ENCODE measurements around the gene SP140L.

The SP140L gene

GRCh38 chr2:230449901-230450467 lies 123.0 kb downstream of the SP140L start:
- no peak for TF ChIP-seq CTCF (IDR thresholded peaks at IDR 0.05; ENCODE audit: low read length)
- TF ChIP-seq EZH2 (IDR thresholded peaks at IDR 0.05; ENCODE audit: borderline replicate concordance, low read length) = no peak
- H3K4me3 ChIP-seq (ENCODE audit: low read depth, low read length, poor library complexity, severe bottlenecking) = no peak overlapping the region
- H3K9me3 ChIP-seq (ENCODE audit: low read length) = 0 out of 2 replicates have a peak, but pooled peaks cover 7% of the 10 kb centered on the region
- H3F3A ChIP-seq (ENCODE audit: insufficient read depth, low read length) = no peaks in the 10 kb centered on the region
- no peak overlapping the region for H3K4me2 ChIP-seq (ENCODE audit: low read length)
- H3K27ac ChIP-seq (ENCODE audit: low read depth, low read length, poor library complexity, severe bottlenecking) = no peak overlapping the region
- no peak overlapping the region for H2AFZ ChIP-seq (ENCODE audit: low read length)
- H3K9ac ChIP-seq (ENCODE audit: low read length) = no peak overlapping the region
- no peaks in the 10 kb centered on the region for H3K27me3 ChIP-seq (ENCODE audit: insufficient read depth, low read length)
- peaks cover 20% of the 10 kb centered on the region for H3K4me1 ChIP-seq (ENCODE audit: insufficient read depth, low read length, severe bottlenecking)
- H3K9me2 ChIP-seq (ENCODE audit: low read depth, low read length) = no peaks in the 10 kb centered on the region
- H3K36me3 ChIP-seq (ENCODE audit: insufficient read depth, low read length) = peaks cover 92% of the 10 kb centered on the region
- H4K20me1 ChIP-seq (ENCODE audit: insufficient read depth, low read length) = no peaks in the 10 kb centered on the region
- H3K79me2 ChIP-seq (ENCODE audit: insufficient read depth, low read length) = no peaks in the 10 kb centered on the region

GRCh38 chr2:230453006-230453405 lies 126.0 kb downstream of the SP140L start:
- Histone ChIP-seq H4K20me1 (ENCODE audit: insufficient read depth, low read length) (no peaks in the 10 kb centered on the region), H3K4me3 (ENCODE audit: low read depth, low read length, poor library complexity, severe bottlenecking) (no peak overlapping the region), H3K9ac (ENCODE audit: low read length) (no peak overlapping the region), H3K4me1 (ENCODE audit: insufficient read depth, low read length, severe bottlenecking) (peaks cover 16% of the 10 kb centered on the region), H3K79me2 (ENCODE audit: insufficient read depth, low read length) (no peaks in the 10 kb centered on the region), H3K9me3 (ENCODE audit: low read length) (peaks cover 12% of the 10 kb centered on the region; the same call in 1 of the 2 replicates), H3K4me2 (ENCODE audit: low read length) (no peak overlapping the region), H3K36me3 (ENCODE audit: insufficient read depth, low read length) (peaks cover 100% of the 10 kb centered on the region), H3K27me3 (ENCODE audit: insufficient read depth, low read length) (no peaks in the 10 kb centered on the region), H3F3A (ENCODE audit: insufficient read depth, low read length) (no peaks in the 10 kb centered on the region), H3K9me2 (ENCODE audit: low read depth, low read length) (no peaks in the 10 kb centered on the region), H2AFZ (ENCODE audit: low read length) (no peak overlapping the region), H3K27ac (ENCODE audit: low read depth, low read length, poor library complexity, severe bottlenecking) (no peak overlapping the region)
- TF ChIP-seq CTCF (IDR thresholded peaks at IDR 0.05; ENCODE audit: low read length) (no peak), EZH2 (IDR thresholded peaks at IDR 0.05; ENCODE audit: borderline replicate concordance, low read length) (no peak)
